ENCODE measurements around the gene PPDPF.

- TF ChIP-seq CTCF (conservative IDR thresholded peaks at IDR 0.05; ENCODE audit: low read length), result no peak
- TF ChIP-seq EZH2phosphoT487 (IDR thresholded peaks at IDR 0.05; ENCODE audit: borderline replicate concordance, low read depth, low read length), result no peak
Observed at GRCh38 chr20:63532449-63532971, 11.9 kb downstream of the PPDPF start.

All from OCI-LY7 (cell line).